CD14-positive monocyte (primary cell): ENCODE results near the gene FARP1. TPM values are rescaled to one million over a fixed set of nuclear protein-coding genes. Genes with fewer than 3 reads are reported as not detected.

ENCODE experiments used
- DNase-seq, 3 donors: peaks; one replicate each; pipeline ENCODE4 v3.0.0-alpha.2; 2011 to 2022
- H2AFZ ChIP-seq: 2 replicates; pipeline ENCODE4 v1.6.0; 2012; ENCODE audit warnings: mild to moderate bottlenecking, low read depth, low read length, inconsistent platforms; ENCODE audit not compliant: insufficient read depth, poor library complexity, severe bottlenecking
- H3K27ac ChIP-seq, 2 donors: 1 replicate in 1 of 2; 2 replicates in 1 of 2; pipeline ENCODE4 v1.5.1; 2012 to 2013; ENCODE audit warnings: low read length in 2 of 2, control low read depth in 1 of 2, inconsistent platforms in 1 of 2, low read depth in 1 of 2, mild to moderate bottlenecking in 1 of 2
- H3K27me3 ChIP-seq, 2 donors: one replicate each; pipeline versions ENCODE4 v1.6.0 to v1.6.1; 2011 to 2013; ENCODE audit warnings: low read length in 2 of 2; ENCODE audit not compliant: control insufficient read depth in 2 of 2, insufficient read depth in 2 of 2
- H3K36me3 ChIP-seq, 2 donors: replicated peaks in 1 of 2; 1 replicate in 1 of 2; 2 replicates in 1 of 2; pipeline versions ENCODE4 v1.5.1 to v1.6.1; 2012 to 2013; ENCODE audit warnings: low read length in 2 of 2, control low read depth in 1 of 2, inconsistent platforms in 1 of 2, mild to moderate bottlenecking in 1 of 2; ENCODE audit not compliant: insufficient read depth in 2 of 2, control insufficient read depth in 1 of 2
- H3K4me1 ChIP-seq, 2 donors: 1 replicate in 1 of 2; 2 replicates in 1 of 2; pipeline versions ENCODE4 v1.5.1 to v1.6.1; 2012 to 2013; ENCODE audit warnings: low read length in 2 of 2, control low read depth in 1 of 2, inconsistent platforms in 1 of 2, mild to moderate bottlenecking in 1 of 2, moderate library complexity in 1 of 2; ENCODE audit not compliant: insufficient read depth in 2 of 2, control insufficient read depth in 1 of 2
- H3K4me2 ChIP-seq: replicated peaks from 2 replicates; pipeline ENCODE3; 2012; ENCODE audit warnings: low read length, moderate library complexity, mild to moderate bottlenecking; ENCODE audit not compliant: poor library complexity, severe bottlenecking; ENCODE audit errors: extremely low read depth
- H3K4me3 ChIP-seq, 3 experiments: fragments of 200-600 bp in 1 of 3; sonication (generic) in 1 of 3; replicated peaks in 1 of 3; 1 replicate in 2 of 3; 2 replicates in 1 of 3; pipeline ENCODE4 v1.5.1; 2011 to 2013; ENCODE audit warnings: low read length in 3 of 3, mild to moderate bottlenecking in 3 of 3, control low read depth in 2 of 3, low read depth in 2 of 3, inconsistent platforms in 1 of 3, moderate library complexity in 1 of 3
- H3K79me2 ChIP-seq: 2 replicates; pipeline ENCODE4 v1.6.0; 2012; ENCODE audit warnings: mild to moderate bottlenecking, control low read depth, inconsistent platforms, low read length, moderate library complexity; ENCODE audit not compliant: insufficient read depth
- H3K9ac ChIP-seq: 2 replicates; pipeline ENCODE4 v1.6.0; 2017; ENCODE audit warnings: low read length, mild to moderate bottlenecking; ENCODE audit not compliant: insufficient read depth, poor library complexity, severe bottlenecking
- H3K9me3 ChIP-seq, 2 donors: replicated peaks in 1 of 2; 1 replicate in 1 of 2; 2 replicates in 1 of 2; pipeline versions ENCODE4 v1.5.1 to v1.6.1; 2012 to 2013; ENCODE audit warnings: low read length in 2 of 2, control low read depth in 1 of 2; ENCODE audit not compliant: control insufficient read depth in 1 of 2, insufficient read depth in 1 of 2
- H4K20me1 ChIP-seq: 2 replicates; pipeline ENCODE4 v1.6.0; 2012; ENCODE audit warnings: mild to moderate bottlenecking, low read length, control low read depth, moderate library complexity; ENCODE audit not compliant: insufficient read depth
- H3K27ac Mint-ChIP-seq, 7 donors: one replicate each; pipeline ENCODE4 v1.8.0; 2020; ENCODE audit warnings: mild to moderate bottlenecking in 7 of 7, mixed read lengths in 7 of 7, moderate library complexity in 6 of 7, inconsistent platforms in 2 of 7
- H3K27me3 Mint-ChIP-seq, 3 donors: one replicate each; pipeline ENCODE4 v1.8.0; 2021 to 2022; ENCODE audit warnings: low read depth in 3 of 3, mild to moderate bottlenecking in 3 of 3, mixed read lengths in 3 of 3, moderate library complexity in 3 of 3, inconsistent platforms in 1 of 3
- H3K36me3 Mint-ChIP-seq, 2 donors: one replicate each; pipeline ENCODE4 v1.8.0; 2020; ENCODE audit warnings: mixed read lengths in 2 of 2, inconsistent platforms in 1 of 2, mild to moderate bottlenecking in 1 of 2
- H3K4me1 Mint-ChIP-seq: one replicate; pipeline ENCODE4 v1.8.0; 2020; ENCODE audit warnings: mild to moderate bottlenecking, mixed read lengths
- H3K4me3 Mint-ChIP-seq, 2 donors: one replicate each; pipeline ENCODE4 v1.8.0; 2020; ENCODE audit warnings: mild to moderate bottlenecking in 2 of 2, mixed read lengths in 2 of 2, moderate library complexity in 1 of 2
- H3K9me3 Mint-ChIP-seq, 7 donors: one replicate each; pipeline ENCODE4 v1.8.0; 2020 to 2022; ENCODE audit warnings: mixed read lengths in 7 of 7, mild to moderate bottlenecking in 6 of 7, moderate library complexity in 6 of 7, inconsistent platforms in 2 of 7
- WGBS: methylation state at CpG from one replicate; pipeline ENCODE4 v1.1.5; 2013; ENCODE audit warnings: missing lambda C conversion rate; ENCODE audit not compliant: insufficient coverage; 5-methylcytosine and 5-hydroxymethylcytosine counted together
- intact Hi-C, 2 donors: fragments of 100-400 bp; cut with micrococcal nuclease; formaldehyde crosslinking; loops; one replicate each; pipeline versions ENCODE4 v1.15.0 to v1.15.1; 2023
- polyA plus RNA-seq, 3 donors: library from polyadenylated mRNA; depleted of rRNA in 1 of 3; unstranded in 2 of 3; stranded (reverse) in 1 of 3; fragments of 300-500 nt in 2 of 3; fragments of >200 nt in 1 of 3; fragmentation: Illumina TruSeq in 2 of 3; gene quantifications; 1 replicate in 2 of 3; 2 replicates in 1 of 3; pipeline ENCODE4 v1.2.3, GENCODE V29; 2012 to 2021
- TF ChIP-seq, protein P1 (sequence below): fragments of 200-600 bp; IDR thresholded peaks from one replicate; pipeline ENCODE4 v1.8.0; 2022; ENCODE audit warnings: antibody characterized with exemption, mild to moderate bottlenecking

The FARP1 gene
- polyA plus RNA-seq, 3 donors: 0.01 to 0.16 (median 0.12) TPM

- Histone ChIP-seq H3K4me2 (no peak overlapping the region), H3K9me3 (no peaks in the 10 kb centered on the region), H3K9ac (no peak overlapping the region), H3K27me3 (no peaks in the 10 kb centered on the region), H2AFZ (no peak overlapping the region), H3K79me2 (peaks cover 19% of the 10 kb centered on the region), H3K4me1 (peaks cover 20 to 23% of the 10 kb centered on the region in 2 donors), H3K36me3 (peaks cover 51 to 64% of the 10 kb centered on the region in 2 donors), H4K20me1 (peaks cover 89% of the 10 kb centered on the region), H3K4me3 (no peak overlapping the region), H3K27ac (peak overlapping the region in 1 of 2 donors; percentile 18)
- Mint-ChIP-seq H3K4me1 (peaks cover 33% of the 10 kb centered on the region), H3K4me3 (no peak overlapping the region), H3K9me3 (peaks cover 0 to 3% (median 0%) of the 10 kb centered on the region in 7 donors), H3K36me3 (peaks cover 63 to 71% of the 10 kb centered on the region in 2 donors), H3K27me3 (peaks cover 0 to 1% (median under 1%) of the 10 kb centered on the region in 3 donors), H3K27ac (peak overlapping the region in 2 of 7 donors; percentile 47 to 86)
- TF ChIP-seq, protein P1, sequence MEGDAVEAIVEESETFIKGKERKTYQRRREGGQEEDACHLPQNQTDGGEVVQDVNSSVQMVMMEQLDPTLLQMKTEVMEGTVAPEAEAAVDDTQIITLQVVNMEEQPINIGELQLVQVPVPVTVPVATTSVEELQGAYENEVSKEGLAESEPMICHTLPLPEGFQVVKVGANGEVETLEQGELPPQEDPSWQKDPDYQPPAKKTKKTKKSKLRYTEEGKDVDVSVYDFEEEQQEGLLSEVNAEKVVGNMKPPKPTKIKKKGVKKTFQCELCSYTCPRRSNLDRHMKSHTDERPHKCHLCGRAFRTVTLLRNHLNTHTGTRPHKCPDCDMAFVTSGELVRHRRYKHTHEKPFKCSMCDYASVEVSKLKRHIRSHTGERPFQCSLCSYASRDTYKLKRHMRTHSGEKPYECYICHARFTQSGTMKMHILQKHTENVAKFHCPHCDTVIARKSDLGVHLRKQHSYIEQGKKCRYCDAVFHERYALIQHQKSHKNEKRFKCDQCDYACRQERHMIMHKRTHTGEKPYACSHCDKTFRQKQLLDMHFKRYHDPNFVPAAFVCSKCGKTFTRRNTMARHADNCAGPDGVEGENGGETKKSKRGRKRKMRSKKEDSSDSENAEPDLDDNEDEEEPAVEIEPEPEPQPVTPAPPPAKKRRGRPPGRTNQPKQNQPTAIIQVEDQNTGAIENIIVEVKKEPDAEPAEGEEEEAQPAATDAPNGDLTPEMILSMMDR: no peak
- DNase-seq: no peak
- intact Hi-C loops: loop anchor here in 1 of 2 donors (10.0 kb wide), 1 partner anchor 91 kb away; no protein-coding TSS in a partner anchor
- whole genome bisulfite sequencing: 97% methylated on average over 4 of the region's 7 CpGs
Observed at GRCh38 chr13:98473788-98474144, 330.9 kb downstream of the FARP1 start.

DNA sequence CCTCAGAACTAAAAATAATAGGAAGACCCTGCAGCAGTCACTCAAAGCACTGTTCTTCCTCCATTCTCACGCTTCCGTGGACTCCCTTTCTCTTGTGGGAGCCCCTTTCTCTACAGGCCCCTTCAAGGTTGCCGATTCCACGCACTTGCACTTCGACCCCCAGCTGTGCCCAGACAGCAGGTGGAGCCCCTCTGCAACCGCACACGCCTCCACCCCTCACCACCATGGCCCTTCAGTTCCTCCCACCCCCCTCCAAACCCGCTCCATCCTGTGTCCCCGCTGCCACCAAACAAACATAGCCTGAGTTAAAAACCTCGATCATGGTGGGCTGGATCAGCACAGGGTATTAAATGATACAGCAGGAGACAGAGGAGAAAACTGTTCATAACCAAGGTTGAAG, 331.4 kb downstream of the FARP1 start:
- no peak overlapping the region for H3K4me2 ChIP-seq
- no peak overlapping the region for H3K9ac ChIP-seq
- peaks cover 58 to 71% of the 10 kb centered on the region in 2 donors for H3K36me3 Mint-ChIP-seq
- no peak for DNase-seq
- intact Hi-C loops: loop anchor here in 1 of 2 donors (10.0 kb wide), 1 partner anchor 91 kb away; no protein-coding TSS in a partner anchor
- TF ChIP-seq, protein P1: no peak
- H3K27me3 ChIP-seq: no peaks in the 10 kb centered on the region
- H3K4me3 Mint-ChIP-seq: no peak overlapping the region
- 92% methylated on average over 8 of the region's 10 CpGs for WGBS
- no peak overlapping the region for H2AFZ ChIP-seq
- no peak overlapping the region for H3K27ac ChIP-seq
- peak overlapping the region in 4 of 7 donors; percentile 26 to 86 (median 50) for H3K27ac Mint-ChIP-seq
- no peak overlapping the region for H3K4me3 ChIP-seq
- peaks cover 0 to 3% (median 0%) of the 10 kb centered on the region in 7 donors for H3K9me3 Mint-ChIP-seq
- peaks cover 20 to 23% of the 10 kb centered on the region in 2 donors for H3K4me1 ChIP-seq
- H3K4me1 Mint-ChIP-seq: peaks cover 34% of the 10 kb centered on the region
- H3K79me2 ChIP-seq: peaks cover 22% of the 10 kb centered on the region
- H3K36me3 ChIP-seq: peaks cover 46 to 59% of the 10 kb centered on the region in 2 donors
- peaks cover 89% of the 10 kb centered on the region for H4K20me1 ChIP-seq
- H3K27me3 Mint-ChIP-seq: peaks cover 0 to 3% (median 1%) of the 10 kb centered on the region in 3 donors
- no peaks in the 10 kb centered on the region for H3K9me3 ChIP-seq
